Testis (tissue), 3 donors: Measurements from ENCODE around the gene NOL4L. TPM values are rescaled to one million over a fixed set of nuclear protein-coding genes. Genes with fewer than 3 reads are reported as not detected.

Experiments used
- DNase-seq: peaks from one replicate; pipeline ENCODE4 v3.0.0-alpha.2; 2019
- H3K27ac ChIP-seq, 2 donors: fragments of 200-600 bp; sonication (generic); one replicate each; pipeline ENCODE4 v1.5.1; 2019
- H3K27me3 ChIP-seq: fragments of 200-600 bp; sonication (generic); one replicate; pipeline ENCODE4 v1.5.1; 2019
- H3K36me3 ChIP-seq: fragments of 200-600 bp; sonication (generic); one replicate; pipeline ENCODE4 v1.5.1; 2017; ENCODE audit warnings: low read depth; ENCODE audit errors: missing control alignments
- H3K4me1 ChIP-seq: fragments of 200-600 bp; sonication (generic); one replicate; pipeline ENCODE4 v1.5.1; 2019
- H3K4me3 ChIP-seq, 2 donors: fragments of 200-600 bp; sonication (generic); one replicate each; pipeline ENCODE4 v1.5.1; 2017 to 2019
- H3K9me3 ChIP-seq: fragments of 200-600 bp; sonication (generic); one replicate; pipeline ENCODE4 v1.5.1; 2017
- CTCF ChIP-seq, 3 experiments: fragments of 450-650 bp in 2 of 3; fragments of 200-600 bp in 1 of 3; sonication (generic) in 1 of 3; IDR thresholded peaks; one replicate each; pipeline ENCODE4 v1.5.1; 2016 to 2019; ENCODE audit warnings: antibody characterized with exemption in 3 of 3, mild to moderate bottlenecking in 2 of 3, moderate library complexity in 1 of 3
- POLR2A ChIP-seq: fragments of 450-650 bp; IDR thresholded peaks from one replicate; pipeline ENCODE4 v1.6.1; 2017; ENCODE audit warnings: antibody characterized with exemption, mild to moderate bottlenecking, moderate library complexity
- WGBS, 2 donors: methylation state at CpG; one replicate each; pipeline ENCODE4 v1.1.5; 2018; 5-methylcytosine and 5-hydroxymethylcytosine counted together
- intact Hi-C: fragments of 100-400 bp; cut with DNase I; formaldehyde crosslinking; loops from one replicate; pipeline ENCODE4 v1.15.1; 2023; ENCODE audit warnings: low total_unique reads
- polyA plus RNA-seq: library from polyadenylated mRNA; stranded (reverse); fragments of 350-450 nt; fragmentation: Illumina TruSeq; extraction: RNeasy Lipid Tissue Mini Kit (QIAGEN cat#74804); gene quantifications from one replicate; pipeline ENCODE4 v1.2.3, GENCODE V29; 2014; ENCODE audit warnings: low read depth, low replicate concordance; ENCODE audit not compliant: insufficient read depth
- total RNA-seq, 2 donors: library from RNA; depleted of rRNA; stranded (reverse); fragments of >200 nt; gene quantifications; one replicate each; pipeline ENCODE4 v1.2.3, GENCODE V29; 2016

Gene NOL4L
- total and polyA plus RNA-seq, 3 donors from 2014 or later, result 100.0 to 129 (median 115) TPM

- Histone ChIP-seq H3K36me3 (no peaks in the 10 kb centered on the region), H3K4me3 (no peak overlapping the region), H3K27ac (no peak overlapping the region), H3K27me3 (no peaks in the 10 kb centered on the region), H3K4me1 (peaks cover 11% of the 10 kb centered on the region), H3K9me3 (no peaks in the 10 kb centered on the region)
- intact Hi-C loops, result no loop called here
- DNase-seq, result no peak
- 84% methylated on average over 10 to 14 of the region's 14 CpGs for WGBS, 2 donors
- TF ChIP-seq POLR2A, result no peak
- TF ChIP-seq CTCF (IDR thresholded peaks at IDR 0.05), result no peak
Observed at GRCh38 chr20:32446301-32447100, 138.6 kb downstream of the NOL4L start.

- Histone ChIP-seq H3K9me3 (no peaks in the 10 kb centered on the region), H3K27ac (no peak overlapping the region), H3K36me3 (no peaks in the 10 kb centered on the region), H3K4me3 (no peak overlapping the region), H3K4me1 (peaks cover 9% of the 10 kb centered on the region), H3K27me3 (no peaks in the 10 kb centered on the region)
- no peak for TF ChIP-seq POLR2A
- TF ChIP-seq CTCF (IDR thresholded peaks at IDR 0.05), result no peak
- WGBS, 2 donors, result 58 to 84% methylated on average over 8 to 12 of the region's 12 CpGs
- DNase-seq, result no peak
- intact Hi-C loops, result no loop called here
Observed at GRCh38 chr20:32445539-32446273, 139.4 kb downstream of the NOL4L start.

- DNase-seq, result peak; percentile 6
- Histone ChIP-seq H3K4me3 (no peak overlapping the region), H3K36me3 (no peaks in the 10 kb centered on the region), H3K4me1 (peaks cover 3% of the 10 kb centered on the region), H3K9me3 (no peaks in the 10 kb centered on the region), H3K27ac (no peak overlapping the region), H3K27me3 (no peaks in the 10 kb centered on the region)
- WGBS, 2 donors, result 78 to 79% methylated on average over 7 of the region's 7 CpGs
- TF ChIP-seq CTCF (IDR thresholded peaks at IDR 0.05) (no peak), POLR2A (no peak)
- intact Hi-C loops, result no loop called here
Observed at GRCh38 chr20:32444474-32445220, 140.5 kb downstream of the NOL4L start.

- TF ChIP-seq CTCF (IDR thresholded peaks at IDR 0.05) (no peak), POLR2A (no peak)
- H3K27ac ChIP-seq, result no peak overlapping the region
- H3K27me3 ChIP-seq, result no peaks in the 10 kb centered on the region
- no peak overlapping the region for H3K4me3 ChIP-seq
- DNase-seq, result peak; percentile 12
- H3K36me3 ChIP-seq, result no peaks in the 10 kb centered on the region
- no peaks in the 10 kb centered on the region for H3K4me1 ChIP-seq
- 91 to 97% methylated on average over 2 to 3 of the region's 3 CpGs for WGBS, 2 donors
- H3K9me3 ChIP-seq, result no peaks in the 10 kb centered on the region
- intact Hi-C loops, result no loop called here
Observed at GRCh38 chr20:32443386-32443974, 141.7 kb downstream of the NOL4L start.
